Activated T-cell treated with anti-CD3 and anti-CD28 coated beads, Interleukin-2, amount 50 U/mL, for 1 hour (primary cell): Measurements from ENCODE around the gene TRPV4.

Experiments used
- DNase-seq: peaks from one replicate; pipeline ENCODE4 v3.0.0-alpha.2; 2020

Gene TRPV4

GRCh38 chr12:109827566-109828550, 5.3 kb downstream of the TRPV4 start:
- DNase-seq = no peak

- no peak for DNase-seq
Observed at GRCh38 chr12:109827080-109827479, 6.1 kb downstream of the TRPV4 start.

GRCh38 chr12:109824731-109825130, 8.5 kb downstream of the TRPV4 start:
- DNase-seq = no peak

GRCh38 chr12:109822951-109823411, 10.2 kb downstream of the TRPV4 start:
- DNase-seq = no peak

GRCh38 chr12:109822416-109822815, 10.8 kb downstream of the TRPV4 start:
- no peak for DNase-seq

GRCh38 chr12:109821968-109822367, 11.2 kb downstream of the TRPV4 start:
- DNase-seq = no peak

- no peak for DNase-seq
Observed at GRCh38 chr12:109820816-109821381, 12.3 kb downstream of the TRPV4 start.

GRCh38 chr12:109818905-109819500, 14.2 kb downstream of the TRPV4 start:
- no peak for DNase-seq

- no peak for DNase-seq
Observed at GRCh38 chr12:109818253-109818652, 14.9 kb downstream of the TRPV4 start.

- DNase-seq = no peak
Observed at GRCh38 chr12:109817627-109818231, 15.5 kb downstream of the TRPV4 start.

GRCh38 chr12:109816870-109817269, 16.3 kb downstream of the TRPV4 start:
- DNase-seq = no peak

- DNase-seq = no peak
Observed at GRCh38 chr12:109815757-109816617, 17.2 kb downstream of the TRPV4 start.

GRCh38 chr12:109815225-109815624, 18.0 kb downstream of the TRPV4 start:
- no peak for DNase-seq

GRCh38 chr12:109814600-109815150, 18.5 kb downstream of the TRPV4 start:
- DNase-seq = no peak

GRCh38 chr12:109813810-109814416, 19.3 kb downstream of the TRPV4 start:
- no peak for DNase-seq

- no peak for DNase-seq
Observed at GRCh38 chr12:109811624-109811995, 21.6 kb downstream of the TRPV4 start.

GRCh38 chr12:109810954-109811623, 22.1 kb downstream of the TRPV4 start:
- no peak for DNase-seq

- no peak for DNase-seq
Observed at GRCh38 chr12:109808876-109809646, 24.1 kb downstream of the TRPV4 start.

GRCh38 chr12:109807954-109808643, 25.1 kb downstream of the TRPV4 start:
- DNase-seq = no peak
